Activated CD4-positive, alpha-beta T cell treated with anti-CD3 and anti-CD28 coated beads, Interleukin-2, amount 10 ng/mL, durations not matched to agents 24 days and 14 days (primary cell): ENCODE results near the gene SH3D19. TPM values are rescaled to one million over a fixed set of nuclear protein-coding genes. Genes with fewer than 3 reads are reported as not detected.

ENCODE experiments used
- DNase-seq: peaks from one replicate; pipeline ENCODE4 v3.0.0; 2022
- H3K27ac Mint-ChIP-seq: one replicate; pipeline ENCODE4 v1.8.0; 2022; ENCODE audit warnings: mild to moderate bottlenecking, mixed read lengths
- H3K27me3 Mint-ChIP-seq: one replicate; pipeline ENCODE4 v1.8.0; 2022; ENCODE audit warnings: mixed read lengths
- H3K36me3 Mint-ChIP-seq: one replicate; pipeline ENCODE4 v1.8.0; 2022; ENCODE audit warnings: low read depth, mild to moderate bottlenecking, mixed read lengths
- H3K4me1 Mint-ChIP-seq: one replicate; pipeline ENCODE4 v1.8.0; 2021; ENCODE audit warnings: mixed read lengths
- H3K4me3 Mint-ChIP-seq: one replicate; pipeline ENCODE4 v1.8.0; 2022; ENCODE audit warnings: mild to moderate bottlenecking, moderate library complexity, mixed read lengths
- H3K9me3 Mint-ChIP-seq: one replicate; pipeline ENCODE4 v1.8.0; 2021; ENCODE audit warnings: mixed read lengths
- intact Hi-C: fragments of 100-400 bp; cut with micrococcal nuclease; formaldehyde crosslinking; loops from one replicate; pipeline ENCODE4 v1.15.1; 2023
- total RNA-seq: library from RNA; stranded (reverse); gene quantifications from 2 replicates; pipeline ENCODE4 v1.2.3, GENCODE V29; 2022

The SH3D19 gene
- total RNA-seq, 1 donor from 2014 or later, result not detected

DNA sequence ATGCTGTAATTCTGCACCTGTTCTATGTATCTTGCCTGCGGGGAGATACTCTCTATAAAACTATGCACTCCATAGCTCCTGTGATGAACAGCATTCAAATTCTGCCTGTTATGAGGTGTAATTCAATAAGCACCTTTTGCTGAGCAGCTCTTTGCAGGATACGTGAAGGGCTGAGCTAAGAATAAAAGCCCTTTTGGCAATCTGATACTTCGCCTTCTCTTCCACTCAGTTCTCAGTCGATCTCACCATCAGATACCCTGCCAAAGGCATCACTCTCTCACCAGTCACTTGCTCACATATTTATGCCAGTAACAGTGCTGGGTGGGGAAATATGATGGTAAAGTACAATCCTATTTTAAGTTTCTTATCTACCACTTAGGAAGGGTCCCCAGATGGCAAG lies 158.8 kb downstream of the SH3D19 start:
- Mint-ChIP-seq H3K4me3 (no peak overlapping the region), H3K4me1 (no peaks in the 10 kb centered on the region), H3K27ac (no peak overlapping the region), H3K27me3 (peaks cover 8% of the 10 kb centered on the region), H3K36me3 (no peaks in the 10 kb centered on the region), H3K9me3 (no peaks in the 10 kb centered on the region)
- intact Hi-C loops, result no loop called here
- DNase-seq, result no peak

DNA sequence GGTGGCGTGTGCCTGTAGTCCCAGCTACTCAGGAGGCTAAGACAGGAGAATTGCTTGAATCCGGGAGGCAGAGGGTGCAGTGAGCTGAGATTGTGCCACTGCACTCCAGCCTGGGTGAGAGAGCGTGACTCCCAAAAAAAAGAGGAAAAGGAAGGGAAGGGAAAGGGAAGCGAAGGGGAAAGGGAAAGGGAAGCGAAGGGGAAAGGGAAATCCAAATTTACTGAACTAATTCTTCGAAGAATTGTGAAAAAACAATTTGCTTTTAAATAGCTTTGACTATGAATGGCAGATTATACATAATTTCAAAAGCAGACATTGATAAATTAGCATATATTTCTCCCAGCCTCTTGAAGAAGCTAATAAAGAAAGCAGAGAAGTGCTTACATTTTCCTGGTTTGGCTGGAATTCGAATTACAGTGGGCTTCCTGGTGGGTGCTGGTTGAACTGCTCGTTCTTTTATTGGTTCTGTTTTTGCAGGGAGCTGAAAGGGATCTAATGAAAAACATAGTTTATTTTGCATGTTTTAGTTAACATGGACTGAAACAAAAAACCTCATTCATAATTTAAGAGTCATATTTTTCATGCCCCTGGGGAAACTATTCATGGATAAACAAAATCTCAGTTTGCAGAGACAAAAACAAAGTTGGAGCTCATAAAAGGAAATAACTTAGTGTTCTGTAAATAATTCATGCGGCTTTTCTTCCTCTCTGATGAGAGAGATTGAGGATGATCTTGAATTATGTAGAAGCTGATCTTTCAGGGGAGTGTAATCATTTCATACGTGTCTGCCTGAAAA lies 160.0 kb downstream of the SH3D19 start:
- H3K27ac Mint-ChIP-seq, result no peak overlapping the region
- H3K27me3 Mint-ChIP-seq, result peaks cover 10% of the 10 kb centered on the region
- intact Hi-C loops, result no loop called here
- no peaks in the 10 kb centered on the region for H3K9me3 Mint-ChIP-seq
- H3K4me3 Mint-ChIP-seq, result no peak overlapping the region
- DNase-seq, result no peak
- no peaks in the 10 kb centered on the region for H3K4me1 Mint-ChIP-seq
- no peaks in the 10 kb centered on the region for H3K36me3 Mint-ChIP-seq

DNA sequence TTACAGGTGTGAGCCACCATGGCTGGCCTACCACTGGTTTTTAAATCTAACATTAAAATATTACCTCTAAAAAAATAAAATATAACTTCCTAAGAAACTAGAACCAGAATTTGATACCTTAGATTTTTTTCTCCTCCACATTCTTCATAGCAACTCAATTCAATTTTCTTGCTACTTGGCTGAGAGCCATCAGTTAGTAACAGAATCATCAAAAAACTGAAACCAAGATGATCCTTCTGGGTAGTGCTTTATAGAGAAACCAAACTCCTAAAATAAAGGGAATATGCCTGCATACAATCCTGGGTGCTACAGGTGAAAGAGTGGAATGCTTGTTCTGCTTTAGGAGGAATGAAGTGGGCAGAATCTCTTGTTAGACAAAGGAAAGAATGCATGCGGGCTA lies 161.6 kb downstream of the SH3D19 start:
- DNase-seq, result no peak
- Mint-ChIP-seq H3K4me3 (no peak overlapping the region), H3K27ac (no peak overlapping the region), H3K9me3 (no peaks in the 10 kb centered on the region), H3K27me3 (peaks cover 10% of the 10 kb centered on the region), H3K36me3 (no peaks in the 10 kb centered on the region), H3K4me1 (no peaks in the 10 kb centered on the region)
- intact Hi-C loops, result no loop called here

DNA sequence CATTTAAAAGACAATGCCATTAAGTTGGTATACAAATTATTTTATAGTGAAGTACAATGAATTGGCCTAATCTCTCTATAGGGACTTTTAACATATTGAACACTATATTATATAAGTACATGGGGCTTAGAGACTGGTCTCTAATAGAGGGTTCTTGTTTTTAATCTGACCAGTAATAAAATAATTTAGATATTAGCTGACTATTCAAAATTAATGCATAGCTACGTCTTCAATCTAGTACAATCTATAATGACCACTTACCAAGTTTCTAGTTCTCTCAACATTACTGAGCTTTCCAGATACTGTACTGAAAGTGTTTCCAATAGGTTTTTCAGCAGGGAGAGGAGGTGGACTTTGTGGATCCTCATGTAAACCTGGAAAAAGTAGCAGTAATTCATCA lies 166.4 kb downstream of the SH3D19 start:
- no peak overlapping the region for H3K27ac Mint-ChIP-seq
- peaks cover 16% of the 10 kb centered on the region for H3K27me3 Mint-ChIP-seq
- intact Hi-C loops, result no loop called here
- no peak overlapping the region for H3K4me3 Mint-ChIP-seq
- no peaks in the 10 kb centered on the region for H3K4me1 Mint-ChIP-seq
- H3K9me3 Mint-ChIP-seq, result no peaks in the 10 kb centered on the region
- no peak for DNase-seq
- no peaks in the 10 kb centered on the region for H3K36me3 Mint-ChIP-seq

DNA sequence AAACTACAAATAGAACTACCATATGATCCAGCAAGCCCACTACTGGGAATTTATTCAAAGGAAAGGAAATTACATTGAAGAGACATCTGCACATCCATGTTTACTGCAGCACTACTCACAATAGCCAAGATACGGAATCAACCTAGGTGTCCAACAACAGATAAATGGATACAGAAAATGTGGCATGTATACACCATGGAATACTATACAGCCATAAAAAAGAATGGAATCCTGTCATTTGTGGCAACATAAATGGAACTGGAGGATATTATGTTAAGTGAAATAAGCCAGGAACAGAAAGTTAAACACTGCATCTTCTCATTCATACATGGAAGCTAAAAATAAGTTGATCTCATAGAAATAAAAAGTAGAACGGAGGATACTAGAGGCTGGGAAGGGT lies 167.9 kb downstream of the SH3D19 start:
- Mint-ChIP-seq H3K27me3 (peaks cover 16% of the 10 kb centered on the region), H3K4me1 (no peaks in the 10 kb centered on the region), H3K4me3 (no peak overlapping the region), H3K36me3 (no peaks in the 10 kb centered on the region), H3K27ac (no peak overlapping the region), H3K9me3 (no peaks in the 10 kb centered on the region)
- intact Hi-C loops, result no loop called here
- no peak for DNase-seq

DNA sequence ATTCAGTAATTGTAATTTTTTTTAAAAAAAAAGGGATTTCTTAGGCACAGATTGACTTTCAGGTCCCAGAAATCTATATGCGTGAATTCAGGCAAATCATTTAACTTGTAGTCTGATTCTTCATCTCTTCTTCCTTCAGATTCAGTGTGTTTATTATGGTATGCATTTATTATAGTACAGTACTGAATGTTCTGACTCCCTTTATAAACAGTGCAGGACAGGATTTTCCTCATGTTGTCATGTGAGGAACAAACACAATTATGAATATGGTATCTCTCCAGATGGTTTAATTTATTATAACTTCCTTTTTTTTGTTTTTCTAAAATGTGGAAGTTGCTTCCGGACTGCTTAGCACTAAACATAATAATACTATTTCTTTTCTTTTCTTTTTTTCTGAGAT lies 171.8 kb downstream of the SH3D19 start:
- Mint-ChIP-seq H3K27ac (no peak overlapping the region), H3K4me1 (no peaks in the 10 kb centered on the region), H3K27me3 (peaks cover 16% of the 10 kb centered on the region), H3K4me3 (no peak overlapping the region), H3K9me3 (no peaks in the 10 kb centered on the region), H3K36me3 (no peaks in the 10 kb centered on the region)
- intact Hi-C loops, result no loop called here
- DNase-seq, result no peak

DNA sequence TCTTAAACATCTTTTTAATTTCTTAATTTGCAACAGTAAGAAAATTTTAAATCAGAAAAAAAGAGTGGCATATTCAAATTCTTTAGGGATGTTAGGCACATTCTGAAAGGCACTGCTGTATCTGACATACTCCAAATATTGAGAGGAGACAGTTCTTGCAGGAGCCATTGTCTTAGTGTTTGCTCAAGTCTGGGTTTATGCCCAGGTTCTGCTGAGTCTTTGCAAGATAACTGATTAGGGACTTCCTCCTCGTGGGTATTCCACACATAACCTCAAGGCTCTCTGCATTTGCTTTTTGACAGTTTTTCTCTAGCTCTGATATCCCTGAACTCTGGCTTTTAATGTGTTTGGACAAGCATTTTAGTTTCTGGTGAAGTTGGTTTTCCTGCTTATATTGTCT lies 173.4 kb downstream of the SH3D19 start:
- peaks cover 11% of the 10 kb centered on the region for H3K27me3 Mint-ChIP-seq
- DNase-seq, result no peak
- H3K27ac Mint-ChIP-seq, result no peak overlapping the region
- intact Hi-C loops, result no loop called here
- no peaks in the 10 kb centered on the region for H3K36me3 Mint-ChIP-seq
- no peak overlapping the region for H3K4me3 Mint-ChIP-seq
- H3K4me1 Mint-ChIP-seq, result no peaks in the 10 kb centered on the region
- H3K9me3 Mint-ChIP-seq, result no peaks in the 10 kb centered on the region

DNA sequence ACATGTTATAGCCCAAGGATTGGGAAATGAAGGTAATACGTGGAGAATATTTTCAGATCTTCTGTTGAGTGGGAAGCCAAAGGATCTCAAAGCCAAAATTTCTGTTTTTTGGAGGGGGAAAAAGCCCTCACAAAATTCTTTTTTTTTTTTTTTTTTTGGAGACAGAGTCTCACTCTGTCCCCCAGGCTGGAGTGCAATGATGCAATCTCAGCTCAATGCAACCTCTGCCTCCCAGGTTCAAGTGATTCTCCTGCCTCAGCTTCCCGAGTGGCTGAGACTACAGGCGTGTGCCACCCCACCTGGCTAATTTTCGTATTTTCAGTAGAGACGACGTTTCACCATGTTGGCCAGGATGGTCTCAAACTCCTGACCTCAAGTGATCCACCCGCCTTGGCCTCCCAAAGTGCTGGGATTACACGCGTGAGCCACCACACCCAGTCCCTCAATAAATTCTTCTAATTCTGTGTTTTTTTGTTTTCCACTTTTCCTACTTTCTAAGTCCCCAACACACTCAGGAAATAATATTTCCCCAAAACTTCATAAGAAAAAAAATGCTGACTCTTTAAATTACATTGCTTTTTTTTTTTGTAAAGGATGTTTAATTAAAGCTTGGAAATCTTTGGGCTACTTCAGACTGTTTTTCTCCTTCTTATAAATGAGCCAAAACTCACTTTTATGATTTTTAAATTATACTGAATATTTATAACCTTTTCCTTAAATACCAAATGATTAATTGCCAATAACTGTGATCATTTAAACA lies 174.4 kb downstream of the SH3D19 start:
- intact Hi-C loops, result no loop called here
- Mint-ChIP-seq H3K4me3 (no peak overlapping the region), H3K27ac (no peak overlapping the region), H3K4me1 (no peaks in the 10 kb centered on the region), H3K36me3 (no peaks in the 10 kb centered on the region), H3K27me3 (peaks cover 4% of the 10 kb centered on the region), H3K9me3 (no peaks in the 10 kb centered on the region)
- no peak for DNase-seq

DNA sequence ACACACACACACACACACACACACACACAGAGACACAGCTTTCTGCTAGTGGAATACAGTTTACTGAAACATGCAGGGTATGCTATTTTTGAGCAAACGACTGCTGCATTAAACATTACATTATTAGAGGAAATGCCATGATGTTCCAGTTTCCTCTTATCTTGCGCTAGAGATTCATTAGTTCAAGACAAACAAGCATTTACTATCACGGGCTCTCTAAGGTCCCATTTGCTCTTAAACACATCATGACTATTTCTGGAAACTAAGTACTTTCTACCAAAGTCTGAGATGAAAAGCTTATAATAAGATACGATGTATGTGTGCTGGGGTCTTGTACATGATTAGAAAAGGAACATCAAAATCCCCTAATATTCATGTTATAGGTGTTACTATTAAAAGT lies 177.1 kb downstream of the SH3D19 start:
- DNase-seq, result no peak
- Mint-ChIP-seq H3K9me3 (no peaks in the 10 kb centered on the region), H3K4me1 (no peaks in the 10 kb centered on the region), H3K36me3 (no peaks in the 10 kb centered on the region), H3K27me3 (peaks cover 4% of the 10 kb centered on the region), H3K27ac (no peak overlapping the region), H3K4me3 (no peak overlapping the region)
- intact Hi-C loops, result no loop called here

DNA sequence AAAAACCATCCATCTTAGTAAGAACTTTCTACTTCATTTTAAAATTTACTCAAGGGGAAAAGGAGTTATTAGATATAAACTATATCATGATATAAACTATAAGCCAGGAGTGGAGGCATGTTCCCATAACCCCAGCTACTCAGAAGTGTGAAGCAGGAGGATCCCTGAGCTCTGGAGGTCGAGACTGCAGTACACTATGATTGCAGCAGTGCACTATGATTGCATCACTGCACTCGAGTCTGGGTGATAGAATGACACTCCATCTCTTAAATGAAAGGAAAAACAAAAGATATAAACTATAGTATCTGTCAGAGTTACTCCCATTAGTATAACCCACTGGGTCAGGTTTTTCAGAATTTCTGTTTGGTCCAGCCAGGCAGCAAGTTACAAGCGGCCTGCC lies 178.4 kb downstream of the SH3D19 start:
- H3K4me1 Mint-ChIP-seq, result no peaks in the 10 kb centered on the region
- intact Hi-C loops, result no loop called here
- no peak overlapping the region for H3K27ac Mint-ChIP-seq
- no peak for DNase-seq
- no peaks in the 10 kb centered on the region for H3K36me3 Mint-ChIP-seq
- H3K27me3 Mint-ChIP-seq, result peaks cover 4% of the 10 kb centered on the region
- no peaks in the 10 kb centered on the region for H3K9me3 Mint-ChIP-seq
- no peak overlapping the region for H3K4me3 Mint-ChIP-seq

DNA sequence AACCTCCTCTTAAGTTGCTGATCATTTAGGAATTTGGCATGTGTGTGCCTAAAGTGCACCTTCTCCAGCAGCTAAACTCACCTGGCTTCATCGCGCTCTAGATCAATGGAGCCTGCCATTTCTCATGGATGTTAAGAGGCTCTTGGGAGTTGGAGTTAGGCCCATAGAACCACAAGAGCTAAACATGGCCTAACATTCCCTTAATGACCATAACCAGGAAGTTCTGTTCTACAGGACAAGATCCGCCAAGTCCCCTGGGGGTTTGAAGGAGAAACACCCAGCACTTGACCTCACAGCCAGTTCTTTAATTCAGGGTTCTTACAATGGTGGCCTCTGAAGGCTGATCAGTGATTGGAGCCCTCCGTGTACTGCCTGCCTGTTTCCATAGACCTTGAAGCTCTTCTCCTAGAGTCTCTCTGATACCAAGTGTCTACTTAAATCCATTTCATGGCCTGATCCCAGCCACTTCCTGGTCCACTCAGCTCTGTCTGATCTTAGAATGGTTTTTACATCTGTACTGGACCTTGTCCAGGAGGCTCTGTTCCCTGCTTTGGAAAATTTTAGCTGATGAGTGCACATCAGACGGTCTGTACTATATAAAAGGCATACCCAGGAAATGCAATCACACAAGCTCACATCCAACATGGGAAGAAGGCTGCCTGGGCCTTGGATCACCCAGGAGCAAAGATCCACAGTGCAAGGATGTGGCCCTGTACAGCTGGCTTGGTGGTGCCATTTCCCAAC lies 180.9 kb downstream of the SH3D19 start:
- Mint-ChIP-seq H3K9me3 (no peaks in the 10 kb centered on the region), H3K4me1 (no peaks in the 10 kb centered on the region), H3K4me3 (no peak overlapping the region), H3K27ac (no peak overlapping the region), H3K36me3 (no peaks in the 10 kb centered on the region), H3K27me3 (no peaks in the 10 kb centered on the region)
- DNase-seq, result no peak
- intact Hi-C loops, result no loop called here

DNA sequence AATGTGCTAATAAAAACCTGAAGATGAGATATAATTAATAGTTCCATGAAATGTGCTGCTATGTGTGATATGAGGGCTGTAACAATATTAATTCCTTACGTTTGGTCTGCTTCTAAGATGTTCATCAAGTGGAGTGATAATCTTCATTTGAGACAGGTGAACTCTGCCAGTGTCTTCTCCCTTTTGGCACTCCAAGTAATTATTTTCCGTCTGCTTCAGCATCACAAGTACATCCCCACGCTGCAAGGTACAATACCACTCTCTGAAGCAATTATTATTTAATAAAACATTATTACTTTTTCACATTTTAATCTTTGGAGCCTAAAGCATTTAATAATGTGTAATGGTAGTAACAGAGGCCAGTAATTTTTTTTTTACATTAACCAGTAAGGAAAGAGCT lies 181.6 kb downstream of the SH3D19 start:
- no peaks in the 10 kb centered on the region for H3K9me3 Mint-ChIP-seq
- H3K4me1 Mint-ChIP-seq, result no peaks in the 10 kb centered on the region
- intact Hi-C loops, result no loop called here
- no peaks in the 10 kb centered on the region for H3K27me3 Mint-ChIP-seq
- H3K4me3 Mint-ChIP-seq, result no peak overlapping the region
- no peak overlapping the region for H3K27ac Mint-ChIP-seq
- DNase-seq, result no peak
- H3K36me3 Mint-ChIP-seq, result no peaks in the 10 kb centered on the region

DNA sequence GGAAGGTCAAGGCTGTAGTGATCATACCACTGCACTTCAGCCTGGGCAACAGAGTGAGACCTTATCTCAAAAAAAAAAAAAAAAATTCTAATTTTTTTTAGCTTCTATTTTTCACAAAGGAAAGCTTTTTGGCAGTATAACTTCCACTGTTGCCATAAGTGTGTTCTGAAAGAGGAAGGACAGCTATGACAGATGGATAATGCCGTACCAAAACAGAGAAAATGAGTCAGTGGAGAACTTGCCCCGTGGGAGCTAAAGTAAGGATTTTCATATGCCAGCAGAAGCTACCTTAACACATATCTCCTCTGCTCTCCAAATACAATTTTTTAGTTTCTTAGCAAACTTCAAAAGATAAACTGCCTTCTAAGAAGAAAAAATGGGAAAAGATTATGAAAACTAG lies 182.2 kb downstream of the SH3D19 start:
- Mint-ChIP-seq H3K27ac (no peak overlapping the region), H3K4me3 (no peak overlapping the region), H3K27me3 (no peaks in the 10 kb centered on the region), H3K36me3 (no peaks in the 10 kb centered on the region), H3K9me3 (no peaks in the 10 kb centered on the region), H3K4me1 (no peaks in the 10 kb centered on the region)
- DNase-seq, result no peak
- intact Hi-C loops, result no loop called here

DNA sequence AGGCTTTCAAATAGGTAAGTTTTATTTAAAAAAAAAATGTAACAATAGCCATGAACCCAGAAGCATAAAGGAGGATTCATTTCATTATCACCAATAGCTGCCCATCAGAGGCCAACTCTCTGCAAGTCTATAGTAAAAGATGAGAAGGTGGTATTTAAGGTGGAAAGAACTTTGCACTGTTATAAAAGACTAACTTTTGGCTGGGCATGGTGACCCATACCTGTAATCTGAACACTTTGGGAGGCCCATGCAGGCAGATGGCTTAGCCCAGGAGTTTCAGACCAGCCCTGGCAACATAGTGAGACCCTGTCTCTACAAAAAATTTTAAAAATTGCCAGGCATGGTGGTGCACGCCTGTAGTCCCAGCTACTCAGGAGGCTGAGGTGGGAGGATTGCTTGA lies 182.6 kb downstream of the SH3D19 start:
- Mint-ChIP-seq H3K9me3 (no peaks in the 10 kb centered on the region), H3K36me3 (no peaks in the 10 kb centered on the region), H3K4me1 (no peaks in the 10 kb centered on the region), H3K27me3 (no peaks in the 10 kb centered on the region), H3K4me3 (no peak overlapping the region), H3K27ac (no peak overlapping the region)
- no peak for DNase-seq
- intact Hi-C loops, result no loop called here
